ENCODE results near the gene BICC1.

DNA sequence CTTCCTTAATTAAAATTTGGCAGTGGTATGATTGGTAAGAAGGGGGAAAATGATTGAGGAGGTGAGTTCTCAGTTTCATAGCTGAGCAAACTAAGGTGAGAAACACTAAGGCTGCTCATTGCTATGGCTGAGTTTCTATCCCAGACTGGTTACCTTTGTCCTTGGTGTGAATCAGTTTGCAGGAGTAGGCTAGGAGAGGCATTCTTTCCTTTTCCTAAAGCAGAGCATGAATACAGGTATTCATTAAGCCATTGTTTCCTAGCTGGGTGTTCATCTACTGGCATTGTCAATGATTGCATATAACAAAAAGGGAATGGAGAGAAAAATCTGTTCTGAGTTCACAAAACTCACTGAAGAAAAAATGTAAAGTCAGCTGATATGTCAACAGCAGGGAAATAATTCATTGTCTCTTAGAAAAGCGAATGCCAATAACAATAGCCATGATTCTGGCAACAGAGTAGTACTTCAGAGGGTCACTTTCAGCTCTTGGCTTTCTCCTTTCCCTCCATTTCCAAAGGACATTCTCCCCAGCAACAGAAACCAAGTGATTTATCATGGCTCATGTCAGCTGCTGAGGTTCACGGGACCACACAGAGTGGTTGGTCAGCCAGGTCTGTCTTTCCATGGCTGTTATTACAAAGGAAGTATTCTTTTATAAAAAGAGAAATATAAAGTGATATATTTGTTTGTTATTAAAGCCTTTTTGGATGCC lies 234.0 kb downstream of the BICC1 start:
- no peak for TF ChIP-seq EZH2phosphoT487 (IDR thresholded peaks at IDR 0.05; ENCODE audit: low read depth, severe bottlenecking, unreplicated experiment)
- TF ChIP-seq, protein P1, sequence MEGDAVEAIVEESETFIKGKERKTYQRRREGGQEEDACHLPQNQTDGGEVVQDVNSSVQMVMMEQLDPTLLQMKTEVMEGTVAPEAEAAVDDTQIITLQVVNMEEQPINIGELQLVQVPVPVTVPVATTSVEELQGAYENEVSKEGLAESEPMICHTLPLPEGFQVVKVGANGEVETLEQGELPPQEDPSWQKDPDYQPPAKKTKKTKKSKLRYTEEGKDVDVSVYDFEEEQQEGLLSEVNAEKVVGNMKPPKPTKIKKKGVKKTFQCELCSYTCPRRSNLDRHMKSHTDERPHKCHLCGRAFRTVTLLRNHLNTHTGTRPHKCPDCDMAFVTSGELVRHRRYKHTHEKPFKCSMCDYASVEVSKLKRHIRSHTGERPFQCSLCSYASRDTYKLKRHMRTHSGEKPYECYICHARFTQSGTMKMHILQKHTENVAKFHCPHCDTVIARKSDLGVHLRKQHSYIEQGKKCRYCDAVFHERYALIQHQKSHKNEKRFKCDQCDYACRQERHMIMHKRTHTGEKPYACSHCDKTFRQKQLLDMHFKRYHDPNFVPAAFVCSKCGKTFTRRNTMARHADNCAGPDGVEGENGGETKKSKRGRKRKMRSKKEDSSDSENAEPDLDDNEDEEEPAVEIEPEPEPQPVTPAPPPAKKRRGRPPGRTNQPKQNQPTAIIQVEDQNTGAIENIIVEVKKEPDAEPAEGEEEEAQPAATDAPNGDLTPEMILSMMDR (IDR thresholded peaks at IDR 0.05; ENCODE audit: poor library complexity) = no peak
